ENCODE data around the gene TMOD1.

DNA sequence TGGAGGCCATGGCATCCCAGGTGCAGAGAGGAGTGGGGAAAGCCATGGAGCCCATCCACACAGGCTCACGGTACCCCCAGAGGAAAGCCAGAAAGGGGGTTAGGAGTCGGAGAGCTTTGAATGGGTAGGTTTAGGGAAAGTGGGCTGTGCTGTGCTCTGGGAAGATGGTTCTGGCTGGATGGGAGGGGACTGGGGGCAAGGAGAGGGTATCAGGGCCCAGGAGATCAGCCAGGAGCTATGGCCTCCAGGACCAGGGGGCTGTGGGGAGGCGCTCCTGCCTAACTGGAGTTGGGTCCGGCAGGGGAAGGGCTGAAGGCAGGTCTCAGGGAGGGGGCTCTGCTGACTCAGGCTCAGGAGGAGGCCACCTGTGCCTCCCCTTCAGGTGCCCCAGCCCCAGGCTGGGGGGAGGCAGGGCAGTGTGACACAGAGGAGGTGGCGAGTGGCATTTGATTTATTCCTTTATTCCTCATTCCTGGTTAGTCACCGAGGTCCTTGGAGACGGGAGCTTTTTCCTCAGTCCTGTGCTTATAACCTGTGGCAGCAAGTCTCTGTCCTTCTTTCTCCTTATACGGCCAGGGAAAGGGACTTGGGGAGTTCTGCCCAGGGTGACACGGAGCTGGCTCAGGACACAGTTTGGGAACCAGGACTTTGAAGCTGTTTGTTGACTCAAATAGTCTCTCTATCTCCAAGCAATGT is 70.9 kb downstream of the TMOD1 start:
- TF ChIP-seq DNMT1 (CRISPR knock-in tag; IDR thresholded peaks at IDR 0.05): no peak
- no peak for TF ChIP-seq SRSF1 (optimal IDR thresholded peaks at IDR 0.05; ENCODE audit: low read depth, low read length)
- TF ChIP-seq ZNF607 (CRISPR knock-in tag; IDR thresholded peaks at IDR 0.05; ENCODE audit: borderline replicate concordance): no peak
- TF ChIP-seq CENPT (CRISPR knock-in tag; IDR thresholded peaks at IDR 0.05; ENCODE audit: low read depth): no peak
- TF ChIP-seq TBL1XR1 (IDR thresholded peaks at IDR 0.05; ENCODE audit: borderline replicate concordance, low read length, partially characterized antibody): no peak
- no peak for TF ChIP-seq POLR2A (IDR thresholded peaks at IDR 0.05; ENCODE audit: insufficient read depth in 1 of 2, low read depth in 2 of 2, low read length in 2 of 2)
- no peak for TF ChIP-seq DDIT3 (CRISPR knock-in tag; IDR thresholded peaks at IDR 0.05)
- no peak for TF ChIP-seq ZNF12 (CRISPR knock-in tag; IDR thresholded peaks at IDR 0.05)
- TF ChIP-seq ARNTL (CRISPR knock-in tag; IDR thresholded peaks at IDR 0.05): no peak
- no peak for TF ChIP-seq JUND (CRISPR knock-in tag; IDR thresholded peaks at IDR 0.05)
- no peak for TF ChIP-seq CTCF (CRISPR knock-in tag; IDR thresholded peaks at IDR 0.05)
- TF ChIP-seq CEBPZ (IDR thresholded peaks at IDR 0.05; ENCODE audit: low read length): no peak
- TF ChIP-seq, protein P1, sequence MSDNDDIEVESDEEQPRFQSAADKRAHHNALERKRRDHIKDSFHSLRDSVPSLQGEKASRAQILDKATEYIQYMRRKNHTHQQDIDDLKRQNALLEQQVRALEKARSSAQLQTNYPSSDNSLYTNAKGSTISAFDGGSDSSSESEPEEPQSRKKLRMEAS (IDR thresholded peaks at IDR 0.05): no peak
